ENCODE data around the gene FUBP3. TPM values are rescaled to one million over a fixed set of nuclear protein-coding genes. Genes with fewer than 3 reads are reported as not detected.
A peak's percentile ranks its signal among the peaks of the same experiment; 100 is the strongest.

The FUBP3 gene
- total RNA-seq, 4 donors from 2014 or later = 71.7 to 83.9 (median 77.8) TPM

GRCh38 chr9:130654879-130655278 is 75.5 kb downstream of the FUBP3 start:
- Histone ChIP-seq H3K4me1 (peaks cover 3 to 7% of the 10 kb centered on the region in 2 donors), H3K27ac (no peak overlapping the region), H3K4me3 (replicated peaks in 1 of 3) (no peak overlapping the region), H3K36me3 (no peaks in the 10 kb centered on the region), H3K27me3 (peaks cover 9% of the 10 kb centered on the region), H3K9me3 (no peaks in the 10 kb centered on the region)
- no peak for DNase-seq
- TF ChIP-seq POLR2A (IDR thresholded peaks at IDR 0.05) = no peak
- TF ChIP-seq, protein P1, sequence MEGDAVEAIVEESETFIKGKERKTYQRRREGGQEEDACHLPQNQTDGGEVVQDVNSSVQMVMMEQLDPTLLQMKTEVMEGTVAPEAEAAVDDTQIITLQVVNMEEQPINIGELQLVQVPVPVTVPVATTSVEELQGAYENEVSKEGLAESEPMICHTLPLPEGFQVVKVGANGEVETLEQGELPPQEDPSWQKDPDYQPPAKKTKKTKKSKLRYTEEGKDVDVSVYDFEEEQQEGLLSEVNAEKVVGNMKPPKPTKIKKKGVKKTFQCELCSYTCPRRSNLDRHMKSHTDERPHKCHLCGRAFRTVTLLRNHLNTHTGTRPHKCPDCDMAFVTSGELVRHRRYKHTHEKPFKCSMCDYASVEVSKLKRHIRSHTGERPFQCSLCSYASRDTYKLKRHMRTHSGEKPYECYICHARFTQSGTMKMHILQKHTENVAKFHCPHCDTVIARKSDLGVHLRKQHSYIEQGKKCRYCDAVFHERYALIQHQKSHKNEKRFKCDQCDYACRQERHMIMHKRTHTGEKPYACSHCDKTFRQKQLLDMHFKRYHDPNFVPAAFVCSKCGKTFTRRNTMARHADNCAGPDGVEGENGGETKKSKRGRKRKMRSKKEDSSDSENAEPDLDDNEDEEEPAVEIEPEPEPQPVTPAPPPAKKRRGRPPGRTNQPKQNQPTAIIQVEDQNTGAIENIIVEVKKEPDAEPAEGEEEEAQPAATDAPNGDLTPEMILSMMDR (IDR thresholded peaks at IDR 0.05) = no peak
- intact Hi-C loops (cut with DNase I) = no loop called here
- 84 to 93% methylated on average over 6 of the region's 6 CpGs for WGBS, 2 donors

- H3K27me3 ChIP-seq = peaks cover 48% of the 10 kb centered on the region
- no peaks in the 10 kb centered on the region for H3K9me3 ChIP-seq
- 13 to 20% methylated on average over 41 to 44 of the region's 52 CpGs for WGBS, 2 donors
- no peak for DNase-seq
- no peaks in the 10 kb centered on the region for H3K36me3 ChIP-seq
- no peak overlapping the region for H3K27ac ChIP-seq
- intact Hi-C loops (cut with DNase I) = no loop called here
- peaks cover 41 to 48% of the 10 kb centered on the region in 2 donors for H3K4me1 ChIP-seq
- TF ChIP-seq, protein P1 (IDR thresholded peaks at IDR 0.05) = no peak
- TF ChIP-seq POLR2A (IDR thresholded peaks at IDR 0.05) = no peak
- H3K4me3 ChIP-seq (replicated peaks in 1 of 3) = no peak overlapping the region
Measured at GRCh38 chr9:130658893-130659698, 79.7 kb downstream of the FUBP3 start.

- peaks cover 54% of the 10 kb centered on the region for H3K27me3 ChIP-seq
- no peak for DNase-seq
- WGBS, 2 donors = 3 to 5% methylated on average over 45 to 46 of the region's 58 CpGs
Measured at GRCh38 chr9:130659699-130660248, 80.4 kb downstream of the FUBP3 start.

DNA sequence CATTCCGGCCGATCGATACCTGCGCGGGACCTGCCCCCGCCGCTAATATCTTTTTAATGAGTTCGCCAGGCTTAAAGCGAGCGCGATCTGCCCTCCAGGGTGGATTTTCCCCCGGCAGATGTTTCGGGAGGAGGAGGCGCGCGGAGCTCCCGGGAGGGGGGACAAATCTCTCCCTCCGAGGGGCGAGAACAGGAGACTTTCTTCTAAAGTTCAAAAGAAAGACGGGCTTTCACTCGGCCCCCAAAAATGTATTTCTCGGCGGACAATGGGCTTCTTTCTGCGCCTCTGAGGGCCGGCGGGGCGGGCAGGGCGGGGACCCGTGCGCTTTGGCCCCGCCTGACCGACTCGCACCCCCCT is 80.9 kb downstream of the FUBP3 start:
- TF ChIP-seq, protein P1 (IDR thresholded peaks at IDR 0.05) = no peak
- no peak for TF ChIP-seq POLR2A (IDR thresholded peaks at IDR 0.05)
- Histone ChIP-seq H3K4me1 (peaks cover 50 to 60% of the 10 kb centered on the region in 2 donors), H3K27ac (no peak overlapping the region), H3K4me3 (replicated peaks in 1 of 3) (peak overlapping the region in 1 of 3 donors; percentile 29), H3K27me3 (peaks cover 59% of the 10 kb centered on the region), H3K36me3 (no peaks in the 10 kb centered on the region), H3K9me3 (no peaks in the 10 kb centered on the region)
- 0 to 3% methylated on average over 4 to 16 of the region's 33 CpGs for WGBS, 2 donors
- DNase-seq = no peak
- intact Hi-C loops (cut with DNase I) = no loop called here

More at GRCh38 chr9:130659699-130660248, 80.4 kb downstream of the FUBP3 start:
- intact Hi-C loops (cut with DNase I) = no loop called here
- no peak overlapping the region for H3K27ac ChIP-seq
- peak overlapping the region in 1 of 3 donors; percentile 2 for H3K4me3 ChIP-seq (replicated peaks in 1 of 3)
- TF ChIP-seq POLR2A (IDR thresholded peaks at IDR 0.05) = no peak
- TF ChIP-seq, protein P1 (IDR thresholded peaks at IDR 0.05) = no peak
- peaks cover 45 to 54% of the 10 kb centered on the region in 2 donors for H3K4me1 ChIP-seq
- no peaks in the 10 kb centered on the region for H3K36me3 ChIP-seq
- no peaks in the 10 kb centered on the region for H3K9me3 ChIP-seq

All from thyroid gland (tissue), 4 donors.